COR-L47 (cell line): ENCODE measurements around the gene GJA8.
"Not testable (repeated sequence)": the region's sequence is repeated elsewhere in the genome, so short reads cannot be mapped to it uniquely, and the experiment has no call there.

Experiments used
- DNase-seq: peaks from one replicate; lab custom pipeline; 2025; lab: John Stamatoyannopoulos, UW

GJA8 gene

DNA sequence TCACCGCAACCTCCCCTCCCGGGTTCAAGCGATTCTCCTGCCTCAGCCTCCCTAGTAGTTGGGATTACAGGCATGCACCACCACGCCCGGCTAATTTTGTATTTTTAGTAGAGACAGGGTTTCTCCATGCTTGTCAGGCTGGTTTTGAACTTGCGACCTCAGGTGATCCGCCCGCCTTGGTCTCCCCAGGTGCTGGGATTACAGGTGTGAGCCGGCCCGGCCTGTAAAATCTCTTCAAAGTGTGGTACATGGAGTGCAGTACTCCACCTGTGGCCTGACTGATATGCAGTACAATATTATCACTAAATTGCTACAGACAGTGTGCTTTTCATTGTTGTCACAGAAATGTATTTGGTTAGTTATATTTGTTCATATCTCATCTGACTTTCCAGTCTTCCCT is 25.1 kb downstream of the GJA8 start:
- not testable (repeated sequence) for DNase-seq

- peak; percentile 88 for DNase-seq
Observed at GRCh38 chr1:147928236-147929132, 25.9 kb downstream of the GJA8 start, which contains the start of gene GPR89B. Gene GPR89B, plus strand, starts transcription at chr1:147928420. Its CDS starts 117 bp downstream, at chr1:147928537.

GRCh38 chr1:147931137-147931536 is 28.5 kb downstream of the GJA8 start:
- not testable (repeated sequence) for DNase-seq

- not testable (repeated sequence) for DNase-seq
Observed at GRCh38 chr1:147935296-147935695, 32.7 kb downstream of the GJA8 start.

- DNase-seq, result not testable (repeated sequence)
Observed at GRCh38 chr1:147940456-147940855, 37.9 kb downstream of the GJA8 start.

DNA sequence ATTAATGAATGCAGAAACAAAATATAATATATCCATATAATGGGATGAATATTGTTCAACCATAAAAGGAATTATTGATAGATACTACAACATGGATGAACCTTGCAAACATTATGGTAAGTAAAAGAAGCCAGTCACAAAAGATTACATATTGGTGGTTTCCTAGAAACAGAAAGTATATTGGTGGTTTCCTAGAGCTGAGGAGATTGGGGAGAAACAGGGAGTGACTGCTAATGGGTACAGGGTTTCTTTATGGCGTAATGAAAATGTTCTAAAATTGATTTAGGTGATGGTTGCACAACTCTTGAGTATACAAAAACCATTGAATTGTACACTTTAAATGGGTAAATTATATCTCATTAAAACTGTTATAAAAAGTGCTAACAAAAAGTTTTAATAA is 40.0 kb downstream of the GJA8 start:
- DNase-seq, result not testable (repeated sequence)

- DNase-seq, result not testable (repeated sequence)
Observed at GRCh38 chr1:147949517-147949916, 46.9 kb downstream of the GJA8 start.
